A549 (cell line): Measurements from ENCODE around the gene P4HB. TPM values are rescaled to one million over a fixed set of nuclear protein-coding genes. Genes with fewer than 3 reads are reported as not detected.

Experiments
- ATAC-seq, 2 experiments: fragments of 200-7000 bp in 1 of 2; fragments of >200 bp in 1 of 2; cut with Nextera tagmentation in 1 of 2; cut with Tn5 transposase in 1 of 2; 3 replicates each; pipeline versions ENCODE4 v1.8.0 to v1.9.1; 2018 to 2020; ENCODE audit warnings: mild to moderate bottlenecking in 1 of 2, moderate library complexity in 1 of 2
- CTCF ChIA-PET: fragments of 300-600 bp; sonication (Branson Sonifier 250); formaldehyde crosslinking; extraction: SDS; loops from one replicate; lab custom pipeline; 2021; ENCODE audit warnings: antibody characterized with exemption, inconsistent platforms; lab: Yijun Ruan, JAX
- POLR2A ChIA-PET: fragments of 350-600 bp; formaldehyde crosslinking; extraction: SDS; loops from one replicate; lab custom pipeline; 2021; ENCODE audit warnings: antibody characterized with exemption, inconsistent platforms; lab: Yijun Ruan, JAX
- DNase-seq, 2 experiments: peaks; one replicate each; pipeline versions ENCODE4 v3.0.0 to v3.0.0-alpha.2; 2011 to 2016; ENCODE audit warnings: low read depth in 1 of 2, low spot score in 1 of 2
- FAIRE-seq: peaks from 2 replicates; lab custom pipeline; 2011; peaks lifted over from hg19 to GRCh38; lab: Jason Lieb, UNC
- H3K27ac ChIP-seq, 2 experiments: fragments of >200 bp; sonication (Bioruptor Twin); formaldehyde crosslinking; 3 replicates each; pipeline ENCODE4 v1.5.1; 2016 to 2017
- H3K4me1 ChIP-seq: fragments of >200 bp; sonication (Bioruptor Twin); formaldehyde crosslinking; 3 replicates; pipeline ENCODE4 v1.6.1; 2016
- H3K4me2 ChIP-seq: fragments of >200 bp; sonication (Bioruptor Twin); formaldehyde crosslinking; 3 replicates; pipeline ENCODE4 v1.6.1; 2016
- H3K4me3 ChIP-seq: fragments of >200 bp; sonication (Bioruptor Twin); formaldehyde crosslinking; 3 replicates; pipeline ENCODE4 v1.5.1; 2016
- H3K9me3 ChIP-seq: fragments of >200 bp; sonication (Bioruptor Twin); formaldehyde crosslinking; 3 replicates; pipeline ENCODE4 v1.6.1; 2016
- CBX2 ChIP-seq: fragments of 200-600 bp; sonication (generic); IDR thresholded peaks from 2 replicates; pipeline ENCODE4 v1.6.1; 2016; ENCODE audit warnings: low read depth, mild to moderate bottlenecking, borderline replicate concordance
- CBX8 ChIP-seq: fragments of 200-600 bp; sonication (generic); IDR thresholded peaks from 2 replicates; pipeline ENCODE4 v1.6.1; 2016
- EHMT2 ChIP-seq: fragments of 200-600 bp; sonication (generic); IDR thresholded peaks from 2 replicates; pipeline ENCODE4 v1.6.1; 2016; ENCODE audit warnings: antibody characterized with exemption, low read depth, mild to moderate bottlenecking, moderate library complexity
- ESRRA ChIP-seq: fragments of 150-350 bp; IDR thresholded peaks from 2 replicates; pipeline ENCODE4 v1.6.1; 2014; ENCODE audit warnings: mild to moderate bottlenecking, low read length, borderline replicate concordance
- FOSB ChIP-seq: fragments of 250-450 bp; sonication (Bioruptor Pico); IDR thresholded peaks from 2 replicates; pipeline ENCODE4 v1.5.0; 2020; ENCODE audit warnings: mild to moderate bottlenecking, moderate library complexity
- FOXS1 ChIP-seq: fragments of 250-450 bp; sonication (Bioruptor Pico); IDR thresholded peaks from 2 replicates; pipeline ENCODE4 v1.5.0; 2020; ENCODE audit warnings: mild to moderate bottlenecking, moderate library complexity
- HDAC2 ChIP-seq: fragments of 200-600 bp; sonication (generic); IDR thresholded peaks from 2 replicates; pipeline ENCODE4 v1.6.1; 2016
- HEYL ChIP-seq: fragments of 250-450 bp; sonication (Bioruptor Pico); IDR thresholded peaks from 2 replicates; pipeline ENCODE4 v1.8.0; 2021; ENCODE audit warnings: mild to moderate bottlenecking, moderate library complexity
- HOXA7 ChIP-seq: fragments of 250-450 bp; sonication (Bioruptor Pico); IDR thresholded peaks from 2 replicates; pipeline ENCODE4 v1.5.0; 2020; ENCODE audit warnings: mild to moderate bottlenecking, moderate library complexity
- HOXB5 ChIP-seq: fragments of 250-450 bp; sonication (Bioruptor Pico); IDR thresholded peaks from 2 replicates; pipeline ENCODE4 v1.5.0; 2020; ENCODE audit warnings: mild to moderate bottlenecking, moderate library complexity
- JUNB ChIP-seq: fragments of >200 bp; sonication (Bioruptor Twin); formaldehyde crosslinking; IDR thresholded peaks from 2 replicates; pipeline ENCODE4 v1.6.1; 2016
- MAZ ChIP-seq: fragments of 150-350 bp; IDR thresholded peaks from 2 replicates; pipeline ENCODE4 v1.6.1; 2014; ENCODE audit warnings: antibody characterized with exemption, low read depth, low read length, borderline replicate concordance
- MYC ChIP-seq: IDR thresholded peaks from 2 replicates; pipeline ENCODE4 v1.6.1; 2012; ENCODE audit warnings: mild to moderate bottlenecking, inconsistent platforms, low read length, improper control_type of control experiment, borderline replicate concordance
- NFE2L2 ChIP-seq: fragments of 150-350 bp; conservative IDR thresholded peaks from 2 replicates; pipeline ENCODE4 v1.6.1; 2014; ENCODE audit warnings: low read length
- POLR2AphosphoS2 ChIP-seq: conservative IDR thresholded peaks from 2 replicates; pipeline ENCODE4 v1.6.1; 2012; ENCODE audit warnings: low read length, improper control_type of control experiment, inconsistent platforms
- RAD21 ChIP-seq, 2 experiments: fragments of >200 bp in 1 of 2; sonication (Bioruptor Twin) in 1 of 2; formaldehyde crosslinking in 1 of 2; IDR thresholded peaks in 1 of 2; conservative IDR thresholded peaks in 1 of 2; 2 replicates in 1 of 2; 3 replicates in 1 of 2; pipeline ENCODE4 v1.6.1; 2012 to 2018; ENCODE audit warnings: inconsistent platforms in 1 of 2
- RARB ChIP-seq: fragments of 250-450 bp; sonication (Bioruptor Pico); IDR thresholded peaks from 2 replicates; pipeline ENCODE4 v1.8.0; 2021; ENCODE audit warnings: mild to moderate bottlenecking, moderate library complexity
- REST ChIP-seq: fragments of 200-600 bp; sonication (generic); IDR thresholded peaks from 2 replicates; pipeline ENCODE4 v1.6.1; 2016; ENCODE audit warnings: antibody characterized with exemption, mild to moderate bottlenecking, moderate library complexity
- RNF2 ChIP-seq: fragments of 200-600 bp; sonication (generic); IDR thresholded peaks from 2 replicates; pipeline ENCODE4 v1.6.1; 2016; ENCODE audit warnings: low read depth, mild to moderate bottlenecking, antibody characterized with exemption, moderate library complexity, borderline replicate concordance
- ZSCAN20 ChIP-seq: fragments of 250-450 bp; sonication (Bioruptor Pico); IDR thresholded peaks from 2 replicates; pipeline ENCODE4 v1.8.0; 2022; ENCODE audit warnings: mild to moderate bottlenecking, moderate library complexity
- WGBS: methylation state at CpG from one replicate; pipeline ENCODE4 v1.1.6; 2017; ENCODE audit errors: missing lambda C conversion rate; 5-methylcytosine and 5-hydroxymethylcytosine counted together
- polyA plus RNA-seq, 4 experiments: library from polyadenylated mRNA; depleted of rRNA in 3 of 4; stranded (reverse); fragments of >200 nt; fragmentation: RNase III in 1 of 4; extraction: RNeasy Plus Mini Kit Qiagen cat#74134 plus additional on column Dnase treatment in 1 of 4; gene quantifications; 2 replicates in 3 of 4; 3 replicates in 1 of 4; pipeline ENCODE4 v1.2.3, GENCODE V29; 2011 to 2017
- TF ChIP-seq, protein P1 (sequence below): fragments of >200 bp; sonication (Bioruptor Twin); formaldehyde crosslinking; IDR thresholded peaks from 3 replicates; pipeline ENCODE4 v1.5.1; 2016
- TF ChIP-seq, protein P2 (sequence below): IDR thresholded peaks from 2 replicates; pipeline ENCODE4 v1.6.1; 2012; ENCODE audit warnings: low read depth, borderline replicate concordance

P4HB gene
- polyA plus RNA-seq, 2 of the 4 experiments (the other 2 are of a cell fraction) = 102 to 622 TPM

DNA sequence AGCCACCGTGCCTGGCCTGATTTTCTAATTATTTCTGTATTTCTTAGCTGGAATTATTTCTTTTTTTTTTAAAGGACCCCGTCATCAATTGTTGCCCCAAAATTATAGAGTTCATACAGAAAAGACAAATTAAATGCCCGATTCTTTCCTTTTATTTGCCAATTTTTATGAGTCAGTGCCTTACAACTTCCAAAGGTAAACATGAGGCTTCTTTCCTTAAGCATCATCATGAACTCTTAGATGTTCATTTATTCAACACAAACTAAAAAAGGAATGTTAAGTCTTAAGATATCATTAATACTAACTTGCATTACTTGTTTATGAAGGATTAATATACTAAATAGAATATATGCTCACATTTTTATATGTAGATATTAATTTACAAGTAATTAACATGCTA lies 18.0 kb upstream of the P4HB start:
- no peak for FAIRE-seq
- WGBS = 72% methylated on average over 3 of the region's 3 CpGs
- ATAC-seq = no peak
- Histone ChIP-seq H3K4me2 (no peak overlapping the region), H3K27ac (no peak overlapping the region), H3K9me3 (no peaks in the 10 kb centered on the region), H3K4me1 (peaks cover 6% of the 10 kb centered on the region; the same call in 1 of the 3 replicates), H3K4me3 (no peak overlapping the region)
- TF ChIP-seq RAD21 (conservative IDR thresholded peaks at IDR 0.05 in 1 of 2, IDR thresholded peaks at IDR 0.05 in 1 of 2) (no peak), HOXA7 (CRISPR knock-in tag) (no peak), JUNB (no peak), FOXS1 (CRISPR knock-in tag) (no peak), RARB (CRISPR knock-in tag) (no peak), POLR2AphosphoS2 (no peak), CBX2 (no peak), EHMT2 (no peak), HEYL (CRISPR knock-in tag) (no peak), ESRRA (no peak), HDAC2 (no peak), ZSCAN20 (CRISPR knock-in tag) (no peak), RNF2 (no peak), MAZ (no peak), REST (no peak)
- no peak for DNase-seq
- CTCF ChIA-PET = interaction anchor here (11.2 kb wide), 1 partner anchor 7 kb away, joined by 126 read pairs; the partner anchor contains the start of gene ARHGDIA
- POLR2A ChIA-PET = no interaction called here

- no peak for DNase-seq
- Histone ChIP-seq H3K27ac (no peak overlapping the region), H3K4me3 (no peak overlapping the region), H3K4me2 (no peak overlapping the region), H3K4me1 (peaks cover 6% of the 10 kb centered on the region; the same call in 2 of the 3 replicates), H3K9me3 (no peaks in the 10 kb centered on the region)
- CTCF ChIA-PET = interaction anchor here (1.2 kb wide), 1 partner anchor 8 kb away, joined by 3 read pairs; no protein-coding TSS in a partner anchor
- ATAC-seq = no peak
- no peak for FAIRE-seq
- TF ChIP-seq NFE2L2 (no peak), MYC (no peak), FOXS1 (CRISPR knock-in tag) (no peak), HOXB5 (CRISPR knock-in tag) (no peak), CBX8 (no peak), RARB (CRISPR knock-in tag) (no peak), FOSB (CRISPR knock-in tag) (no peak), EHMT2 (no peak)
- TF ChIP-seq, protein P1, sequence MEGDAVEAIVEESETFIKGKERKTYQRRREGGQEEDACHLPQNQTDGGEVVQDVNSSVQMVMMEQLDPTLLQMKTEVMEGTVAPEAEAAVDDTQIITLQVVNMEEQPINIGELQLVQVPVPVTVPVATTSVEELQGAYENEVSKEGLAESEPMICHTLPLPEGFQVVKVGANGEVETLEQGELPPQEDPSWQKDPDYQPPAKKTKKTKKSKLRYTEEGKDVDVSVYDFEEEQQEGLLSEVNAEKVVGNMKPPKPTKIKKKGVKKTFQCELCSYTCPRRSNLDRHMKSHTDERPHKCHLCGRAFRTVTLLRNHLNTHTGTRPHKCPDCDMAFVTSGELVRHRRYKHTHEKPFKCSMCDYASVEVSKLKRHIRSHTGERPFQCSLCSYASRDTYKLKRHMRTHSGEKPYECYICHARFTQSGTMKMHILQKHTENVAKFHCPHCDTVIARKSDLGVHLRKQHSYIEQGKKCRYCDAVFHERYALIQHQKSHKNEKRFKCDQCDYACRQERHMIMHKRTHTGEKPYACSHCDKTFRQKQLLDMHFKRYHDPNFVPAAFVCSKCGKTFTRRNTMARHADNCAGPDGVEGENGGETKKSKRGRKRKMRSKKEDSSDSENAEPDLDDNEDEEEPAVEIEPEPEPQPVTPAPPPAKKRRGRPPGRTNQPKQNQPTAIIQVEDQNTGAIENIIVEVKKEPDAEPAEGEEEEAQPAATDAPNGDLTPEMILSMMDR = no peak
- TF ChIP-seq, protein P2, sequence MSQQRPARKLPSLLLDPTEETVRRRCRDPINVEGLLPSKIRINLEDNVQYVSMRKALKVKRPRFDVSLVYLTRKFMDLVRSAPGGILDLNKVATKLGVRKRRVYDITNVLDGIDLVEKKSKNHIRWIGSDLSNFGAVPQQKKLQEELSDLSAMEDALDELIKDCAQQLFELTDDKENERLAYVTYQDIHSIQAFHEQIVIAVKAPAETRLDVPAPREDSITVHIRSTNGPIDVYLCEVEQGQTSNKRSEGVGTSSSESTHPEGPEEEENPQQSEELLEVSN = no peak
- 93% methylated on average over 5 of the region's 5 CpGs for WGBS
- POLR2A ChIA-PET = interaction anchor here (1.4 kb wide), 1 partner anchor 9 kb away, joined by 5 read pairs; no protein-coding TSS in a partner anchor
Measured at GRCh38 chr17:81877569-81877968, 17.2 kb upstream of the P4HB start.
